Transverse colon (tissue), 4 donors: ENCODE data around the gene RPA1. TPM values are rescaled to one million over a fixed set of nuclear protein-coding genes. Genes with fewer than 3 reads are reported as not detected.

Source experiments
- DNase-seq: peaks from one replicate; pipeline ENCODE4 v3.0.0-alpha.2; 2019
- H3K27ac ChIP-seq, 4 donors: fragments of 200-600 bp; sonication (generic); 2 replicates each; pipeline ENCODE4 v1.5.1; 2016 to 2018; ENCODE audit warnings: inconsistent platforms in 4 of 4
- H3K27me3 ChIP-seq: fragments of 200-600 bp; sonication (generic); 2 replicates; pipeline ENCODE4 v1.5.1; 2017; ENCODE audit warnings: inconsistent platforms
- H3K36me3 ChIP-seq, 4 donors: fragments of 200-600 bp; sonication (generic); 2 replicates each; pipeline ENCODE4 v1.5.1; 2017 to 2019; ENCODE audit warnings: inconsistent platforms in 4 of 4
- H3K4me1 ChIP-seq, 4 donors: fragments of 200-600 bp; sonication (generic); 2 replicates each; pipeline ENCODE4 v1.5.1; 2017 to 2020; ENCODE audit warnings: inconsistent platforms in 4 of 4
- H3K4me3 ChIP-seq, 4 donors: fragments of 200-600 bp; sonication (generic); 1 replicate in 1 of 4; 2 replicates in 3 of 4; pipeline versions ENCODE4 v1.5.1 to v1.6.1; 2017 to 2019; ENCODE audit warnings: inconsistent platforms in 4 of 4
- H3K9me3 ChIP-seq, 2 donors: fragments of 200-600 bp; sonication (generic); 2 replicates each; pipeline ENCODE4 v1.5.1; 2017 to 2019; ENCODE audit warnings: inconsistent platforms in 2 of 2
- EP300 ChIP-seq: sonication (generic); formaldehyde crosslinking; IDR thresholded peaks from one replicate; pipeline ENCODE4 v1.6.1; 2017; ENCODE audit warnings: antibody characterized with exemption, low read depth
- POLR2A ChIP-seq: fragments of 450-650 bp; IDR thresholded peaks from one replicate; pipeline ENCODE4 v1.6.1; 2016; ENCODE audit warnings: antibody characterized with exemption, mild to moderate bottlenecking, moderate library complexity
- POLR2AphosphoS5 ChIP-seq, 3 donors: sonication (generic); formaldehyde crosslinking; IDR thresholded peaks; one replicate each; pipeline ENCODE4 v1.6.1; 2016; ENCODE audit warnings: antibody characterized with exemption in 3 of 3
- WGBS, 2 donors: methylation state at CpG; one replicate each; pipeline ENCODE4 v1.1.5; 2018; ENCODE audit warnings: low coverage in 1 of 2; 5-methylcytosine and 5-hydroxymethylcytosine counted together
- in situ Hi-C, 4 donors: fragments of 200-750 bp; cut with MboI; loops; one replicate each; pipeline versions ENCODE4 v1.15.0 to v1.15.1; 2017; ENCODE audit warnings: low sequenced_read_pairs in 3 of 4, low pct_ligation_motif_present in 1 of 4, low pct_unique_long_range_greater_than_20kb in 1 of 4
- intact Hi-C: fragments of 100-400 bp; cut with DNase I; formaldehyde crosslinking; loops from one replicate; pipeline ENCODE4 v1.15.1; 2023; ENCODE audit warnings: low total_unique reads
- total RNA-seq, 4 donors: library from RNA; depleted of rRNA; stranded (reverse); fragments of >200 nt; gene quantifications; one replicate each; pipeline ENCODE4 v1.1.0, GENCODE V29; 2016
- TF ChIP-seq, protein P1 (sequence below), 5 experiments: fragments of 200-600 bp in 3 of 5; fragments of 450-650 bp in 2 of 5; sonication (generic) in 3 of 5; IDR thresholded peaks; 1 replicate in 2 of 5; 2 replicates in 3 of 5; pipeline ENCODE4 v1.5.1; 2016 to 2017; ENCODE audit warnings: antibody characterized with exemption in 5 of 5, inconsistent platforms in 3 of 5, mild to moderate bottlenecking in 2 of 5, moderate library complexity in 1 of 5

The RPA1 gene
- total RNA-seq, 4 donors from 2014 or later, result 6.4 to 160 (median 23.9) TPM

DNA sequence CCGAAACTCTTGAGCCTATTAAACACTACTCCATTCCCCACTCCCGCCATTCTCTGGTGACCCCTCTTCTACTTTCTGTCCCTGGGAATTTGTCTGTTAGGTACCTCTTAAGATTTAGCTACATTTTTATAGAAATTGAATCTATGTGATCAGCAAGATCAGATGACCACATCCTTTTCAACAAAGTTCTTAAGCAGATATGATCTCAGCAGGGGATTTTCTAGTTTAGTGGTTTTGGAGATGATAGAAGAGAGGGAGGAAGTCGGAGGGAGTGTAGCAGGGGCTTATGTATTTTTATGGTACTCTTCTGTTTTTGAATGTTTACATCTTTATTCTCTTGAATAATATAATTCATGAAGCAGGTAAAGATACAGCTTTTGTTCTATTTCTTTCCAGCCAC lies 40.8 kb downstream of the RPA1 start:
- TF ChIP-seq POLR2A, result no peak
- in situ Hi-C loops (loop anchor here in 1 of 4 donors (25.0 kb wide), 1 partner anchor 183 kb away; the partner anchor contains the start of gene PRPF8), intact Hi-C loops (no loop called here)
- WGBS, 2 donors, result 79 to 88% methylated on average over 3 of the region's 3 CpGs
- Histone ChIP-seq H3K9me3 (no peaks in the 10 kb centered on the region), H3K27ac (no peak overlapping the region), H3K36me3 (peaks cover 0 to 16% (median 4%) of the 10 kb centered on the region in 4 donors), H3K4me1 (no peaks in the 10 kb centered on the region), H3K27me3 (no peaks in the 10 kb centered on the region), H3K4me3 (no peak overlapping the region)
- DNase-seq, result no peak

DNA sequence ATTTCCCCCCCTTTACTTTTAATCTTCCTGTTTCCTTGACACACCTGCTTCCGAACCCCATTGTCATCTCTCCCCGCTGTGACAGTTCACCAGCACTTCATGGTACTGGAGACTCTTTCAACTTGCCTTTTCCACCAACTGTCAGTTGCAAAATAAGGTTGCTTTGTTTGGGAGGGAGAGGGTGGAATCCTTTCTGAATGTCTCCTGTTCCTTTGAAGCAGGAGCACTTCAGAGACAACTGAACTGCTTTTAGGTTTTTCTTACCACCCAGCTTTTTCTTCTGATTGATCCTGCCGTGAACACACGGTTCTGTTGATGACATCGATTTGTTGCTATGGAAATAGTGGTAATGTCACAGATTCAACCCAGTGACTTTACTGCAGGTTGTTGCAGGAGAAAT lies 42.0 kb downstream of the RPA1 start:
- H3K4me3 ChIP-seq, result no peak overlapping the region
- no peak for DNase-seq
- 59 to 75% methylated on average over 4 to 5 of the region's 5 CpGs for WGBS, 2 donors
- no peaks in the 10 kb centered on the region for H3K9me3 ChIP-seq
- no peak overlapping the region for H3K27ac ChIP-seq
- H3K4me1 ChIP-seq, result no peaks in the 10 kb centered on the region
- TF ChIP-seq POLR2A (no peak), EP300 (no peak), POLR2AphosphoS5 (IDR thresholded peaks at IDR 0.05) (no peak)
- TF ChIP-seq, protein P1, sequence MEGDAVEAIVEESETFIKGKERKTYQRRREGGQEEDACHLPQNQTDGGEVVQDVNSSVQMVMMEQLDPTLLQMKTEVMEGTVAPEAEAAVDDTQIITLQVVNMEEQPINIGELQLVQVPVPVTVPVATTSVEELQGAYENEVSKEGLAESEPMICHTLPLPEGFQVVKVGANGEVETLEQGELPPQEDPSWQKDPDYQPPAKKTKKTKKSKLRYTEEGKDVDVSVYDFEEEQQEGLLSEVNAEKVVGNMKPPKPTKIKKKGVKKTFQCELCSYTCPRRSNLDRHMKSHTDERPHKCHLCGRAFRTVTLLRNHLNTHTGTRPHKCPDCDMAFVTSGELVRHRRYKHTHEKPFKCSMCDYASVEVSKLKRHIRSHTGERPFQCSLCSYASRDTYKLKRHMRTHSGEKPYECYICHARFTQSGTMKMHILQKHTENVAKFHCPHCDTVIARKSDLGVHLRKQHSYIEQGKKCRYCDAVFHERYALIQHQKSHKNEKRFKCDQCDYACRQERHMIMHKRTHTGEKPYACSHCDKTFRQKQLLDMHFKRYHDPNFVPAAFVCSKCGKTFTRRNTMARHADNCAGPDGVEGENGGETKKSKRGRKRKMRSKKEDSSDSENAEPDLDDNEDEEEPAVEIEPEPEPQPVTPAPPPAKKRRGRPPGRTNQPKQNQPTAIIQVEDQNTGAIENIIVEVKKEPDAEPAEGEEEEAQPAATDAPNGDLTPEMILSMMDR (IDR thresholded peaks at IDR 0.05), result no peak
- no peaks in the 10 kb centered on the region for H3K27me3 ChIP-seq
- in situ Hi-C loops (loop anchor here in 1 of 4 donors (25.0 kb wide), 1 partner anchor 184 kb away; the partner anchor contains the start of gene PRPF8), intact Hi-C loops (no loop called here)
- peaks cover 0 to 28% (median 9%) of the 10 kb centered on the region in 4 donors for H3K36me3 ChIP-seq

DNA sequence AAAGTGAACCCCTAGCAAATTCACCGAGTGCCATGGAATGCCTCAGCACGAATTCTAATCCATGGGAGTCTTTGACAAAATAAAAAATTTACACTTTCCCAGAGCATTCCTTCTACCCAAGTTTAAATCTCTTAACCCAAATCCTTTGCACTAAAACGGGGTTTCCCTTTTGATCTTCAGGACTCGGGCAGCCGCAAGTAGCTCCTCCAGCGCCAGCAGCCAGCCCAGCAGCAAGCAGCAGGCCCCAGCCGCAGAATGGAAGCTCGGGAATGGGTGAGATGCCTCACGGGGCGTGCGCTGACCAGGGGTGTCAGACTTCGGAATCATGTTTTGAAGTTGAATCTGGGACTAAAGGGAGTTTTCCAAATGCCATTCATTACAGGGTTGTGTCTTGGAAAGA lies 42.4 kb downstream of the RPA1 start:
- H3K4me3 ChIP-seq, result no peak overlapping the region
- WGBS, 2 donors, result 92 to 100% methylated on average over 3 to 12 of the region's 12 CpGs
- H3K27ac ChIP-seq, result no peak overlapping the region
- no peak for DNase-seq
- intact Hi-C loops (no loop called here), in situ Hi-C loops (loop anchor here in 1 of 4 donors (25.0 kb wide), 1 partner anchor 185 kb away; the partner anchor contains the start of gene PRPF8)
- H3K27me3 ChIP-seq, result no peaks in the 10 kb centered on the region
- no peaks in the 10 kb centered on the region for H3K4me1 ChIP-seq
- no peaks in the 10 kb centered on the region for H3K9me3 ChIP-seq
- peaks cover 0 to 33% (median 11%) of the 10 kb centered on the region in 4 donors for H3K36me3 ChIP-seq
- TF ChIP-seq POLR2A (no peak), POLR2AphosphoS5 (IDR thresholded peaks at IDR 0.05) (no peak), EP300 (no peak)
- TF ChIP-seq, protein P1 (IDR thresholded peaks at IDR 0.05), result no peak

DNA sequence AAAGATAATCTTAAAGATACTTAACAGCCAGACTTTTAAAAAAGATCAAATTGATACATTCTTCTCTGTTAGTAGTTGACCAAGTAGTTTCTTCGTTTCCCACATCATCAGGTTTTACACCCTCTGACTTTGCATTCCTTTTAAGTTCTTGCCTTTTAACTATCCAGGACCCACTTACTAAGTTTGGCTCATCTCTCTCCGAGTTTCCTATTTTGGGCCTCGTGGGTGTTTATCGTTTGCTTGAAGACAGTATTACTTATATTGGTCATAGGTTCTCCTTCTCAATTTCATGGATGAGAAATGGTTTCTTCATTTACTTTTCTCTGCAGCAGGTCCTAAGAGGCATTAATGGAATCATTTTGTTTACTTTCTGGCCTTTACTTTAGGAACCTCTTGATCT lies 43.2 kb downstream of the RPA1 start:
- DNase-seq, result no peak
- Histone ChIP-seq H3K27me3 (no peaks in the 10 kb centered on the region), H3K4me3 (no peak overlapping the region), H3K36me3 (peaks cover 0 to 39% (median 15%) of the 10 kb centered on the region in 4 donors), H3K9me3 (no peaks in the 10 kb centered on the region), H3K4me1 (no peaks in the 10 kb centered on the region), H3K27ac (no peak overlapping the region)
- intact Hi-C loops (no loop called here), in situ Hi-C loops (loop anchor here in 1 of 4 donors (25.0 kb wide), 1 partner anchor 186 kb away; the partner anchor contains the start of gene PRPF8)
- TF ChIP-seq, protein P1 (IDR thresholded peaks at IDR 0.05), result no peak
- TF ChIP-seq POLR2AphosphoS5 (IDR thresholded peaks at IDR 0.05) (no peak), EP300 (no peak), POLR2A (no peak)
- WGBS, 2 donors, result 81 to 82% methylated on average over 4 of the region's 4 CpGs

DNA sequence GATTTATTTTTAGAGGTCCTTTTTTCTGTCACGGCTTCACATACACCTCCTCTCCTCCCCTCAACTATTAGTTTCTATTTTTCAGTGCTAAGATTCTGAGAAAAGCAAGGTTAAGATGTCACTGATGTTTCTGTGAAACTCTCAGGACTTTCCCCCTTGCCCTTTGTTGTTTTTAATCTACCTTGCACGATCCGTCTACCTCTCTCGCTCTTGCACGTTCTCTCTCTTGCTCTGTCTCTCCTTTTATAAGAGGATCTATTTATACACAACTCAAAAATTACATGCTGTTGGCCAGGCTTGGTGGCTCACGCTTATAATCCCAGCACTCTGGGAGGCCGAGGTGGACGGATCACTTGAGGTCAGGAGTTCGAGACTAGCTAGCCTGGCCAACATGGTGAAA lies 43.6 kb downstream of the RPA1 start:
- Histone ChIP-seq H3K36me3 (peaks cover 0 to 39% (median 17%) of the 10 kb centered on the region in 4 donors), H3K9me3 (no peaks in the 10 kb centered on the region), H3K4me1 (no peaks in the 10 kb centered on the region), H3K27ac (no peak overlapping the region), H3K4me3 (no peak overlapping the region), H3K27me3 (no peaks in the 10 kb centered on the region)
- in situ Hi-C loops, result loop anchor here in 1 of 4 donors (25.0 kb wide), 1 partner anchor 186 kb away; the partner anchor contains the start of gene PRPF8
- TF ChIP-seq POLR2AphosphoS5 (IDR thresholded peaks at IDR 0.05), result no peak
- TF ChIP-seq, protein P1 (IDR thresholded peaks at IDR 0.05), result no peak
- TF ChIP-seq POLR2A, result no peak
- no peak for TF ChIP-seq EP300
- WGBS, 2 donors, result 85 to 90% methylated on average over 9 of the region's 9 CpGs
- DNase-seq, result no peak
- intact Hi-C loops, result no loop called here
